Stomach (tissue), 9 donors: ENCODE data around the gene MYO9B. TPM values are rescaled to one million over a fixed set of nuclear protein-coding genes. Genes with fewer than 3 reads are reported as not detected.

Source experiments
- DNase-seq, 2 donors: peaks; one replicate each; pipeline versions ENCODE4 v3.0.0 to v3.0.0-alpha.2; 2013 to 2019
- H3K27ac ChIP-seq, 5 donors: fragments of 200-600 bp in 4 of 5; sonication (generic) in 4 of 5; one replicate each; pipeline ENCODE4 v1.5.1; 2013 to 2019; ENCODE audit warnings: mild to moderate bottlenecking in 1 of 5, moderate library complexity in 1 of 5
- H3K27me3 ChIP-seq, 3 donors: fragments of 200-600 bp; sonication (generic); one replicate each; pipeline ENCODE4 v1.5.1; 2017 to 2019; ENCODE audit warnings: mixed run types in 1 of 3
- H3K36me3 ChIP-seq, 4 donors: fragments of 200-600 bp; sonication (generic); 1 replicate in 3 of 4; 2 replicates in 1 of 4; pipeline ENCODE4 v1.5.1; 2016 to 2019
- H3K4me1 ChIP-seq, 4 donors: fragments of 200-600 bp; sonication (generic); one replicate each; pipeline ENCODE4 v1.5.1; 2016 to 2019
- H3K4me3 ChIP-seq, 4 donors: fragments of 200-600 bp; sonication (generic) in 3 of 4; one replicate each; pipeline ENCODE4 v1.5.1; 2016 to 2019; ENCODE audit warnings: mild to moderate bottlenecking in 1 of 4
- H3K9me3 ChIP-seq, 4 donors: fragments of 200-600 bp; sonication (generic); one replicate each; pipeline ENCODE4 v1.5.1; 2016 to 2019
- EP300 ChIP-seq: sonication (generic); formaldehyde crosslinking; IDR thresholded peaks from one replicate; pipeline ENCODE4 v1.6.1; 2017; ENCODE audit warnings: antibody characterized with exemption
- POLR2A ChIP-seq, 4 donors: fragments of 450-650 bp; IDR thresholded peaks; one replicate each; pipeline ENCODE4 v1.6.1; 2016; ENCODE audit warnings: antibody characterized with exemption in 4 of 4, control low read depth in 2 of 4, mild to moderate bottlenecking in 1 of 4, moderate library complexity in 1 of 4
- POLR2AphosphoS5 ChIP-seq, 3 donors: sonication (generic); formaldehyde crosslinking; IDR thresholded peaks; one replicate each; pipeline ENCODE4 v1.6.1; 2016; ENCODE audit warnings: antibody characterized with exemption in 3 of 3
- WGBS, 5 donors: extraction: QIAGEN DNeasy Blood & Tissue Kit in 3 of 5; methylation state at CpG; one replicate each; pipeline versions ENCODE4 v1.1.5 to v1.1.7; 2013 to 2018; 5-methylcytosine and 5-hydroxymethylcytosine counted together
- intact Hi-C: fragments of 100-400 bp; cut with DNase I; formaldehyde crosslinking; loops from one replicate; pipeline ENCODE4 v1.15.1; 2023; ENCODE audit warnings: low total_unique reads
- polyA plus RNA-seq, 3 donors: library from polyadenylated mRNA; stranded (reverse); fragments of 200-250 nt; gene quantifications; one replicate each; pipeline ENCODE4 v1.2.3, GENCODE V29; 2013
- total RNA-seq, 5 donors: library from RNA; depleted of rRNA; stranded (reverse); fragments of >200 nt; gene quantifications; one replicate each; pipeline versions ENCODE4 v1.1.0 to v1.2.3, GENCODE V29; 2014 to 2016
- TF ChIP-seq, protein P1 (sequence below), 7 experiments: fragments of 450-650 bp in 4 of 7; fragments of 200-600 bp in 3 of 7; sonication (generic) in 3 of 7; IDR thresholded peaks; one replicate each; pipeline ENCODE4 v1.5.1; 2016 to 2019; ENCODE audit warnings: antibody characterized with exemption in 7 of 7, control low read depth in 2 of 7, mild to moderate bottlenecking in 1 of 7
- donor health status: healthy with polysubstance abuse.
- donor health status: Bipolar disorder and iron deficiency.
- donor health status: healthy.

The MYO9B gene
- total and polyA plus RNA-seq, 8 donors, result 30.2 to 265 (median 62.5) TPM

DNA sequence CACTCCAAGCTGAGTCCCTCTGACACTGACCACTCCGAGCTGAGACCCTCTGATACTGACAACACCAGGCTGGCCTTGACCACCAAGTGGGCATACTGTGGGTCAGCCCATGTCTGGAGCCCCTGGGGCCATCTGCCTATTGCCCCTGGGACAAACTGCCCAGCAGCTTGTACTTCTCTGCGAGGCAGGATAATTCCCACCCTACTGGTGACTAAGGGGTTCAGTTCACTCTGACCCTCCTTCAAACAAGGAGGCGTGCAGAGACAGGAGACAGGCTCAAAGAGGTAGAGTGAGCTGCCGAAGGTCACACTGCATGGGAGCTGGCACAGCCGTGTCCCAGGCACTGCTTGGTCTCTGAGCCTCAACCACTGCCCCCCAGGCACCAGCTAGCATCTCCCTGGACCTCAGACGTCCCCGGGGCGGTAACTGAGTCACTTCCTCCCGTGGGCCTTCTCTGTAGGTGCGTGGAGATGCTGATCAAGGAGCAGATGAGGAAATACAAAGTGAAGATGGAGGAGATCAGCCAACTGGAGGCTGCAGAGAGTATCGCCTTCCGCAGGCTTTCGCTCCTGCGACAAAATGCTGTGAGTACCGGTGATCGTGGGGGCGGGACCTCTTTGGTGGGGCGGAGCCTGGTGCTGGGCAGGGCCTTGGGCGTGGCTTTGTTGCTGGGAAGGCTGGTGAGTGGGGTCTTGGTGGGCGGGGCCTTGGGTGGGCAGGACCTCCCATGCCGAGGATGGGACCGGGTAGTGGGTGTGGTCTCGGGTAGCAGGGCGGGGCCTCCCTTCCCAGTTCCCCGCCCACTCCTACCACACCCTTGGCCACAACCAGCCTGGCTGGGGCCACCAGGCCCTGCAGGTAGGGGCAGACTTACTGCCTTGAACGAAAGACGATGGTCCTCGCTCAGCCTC is 133.8 kb downstream of the MYO9B start:
- 56 to 89% (median 76%) methylated on average over 9 to 28 of the region's 28 CpGs for WGBS, 5 donors
- H3K27ac ChIP-seq, result no peak overlapping the region
- peak; percentile 30 to 47 for DNase-seq
- no peak for TF ChIP-seq POLR2A (IDR thresholded peaks at IDR 0.05)
- TF ChIP-seq EP300, result no peak
- TF ChIP-seq, protein P1, sequence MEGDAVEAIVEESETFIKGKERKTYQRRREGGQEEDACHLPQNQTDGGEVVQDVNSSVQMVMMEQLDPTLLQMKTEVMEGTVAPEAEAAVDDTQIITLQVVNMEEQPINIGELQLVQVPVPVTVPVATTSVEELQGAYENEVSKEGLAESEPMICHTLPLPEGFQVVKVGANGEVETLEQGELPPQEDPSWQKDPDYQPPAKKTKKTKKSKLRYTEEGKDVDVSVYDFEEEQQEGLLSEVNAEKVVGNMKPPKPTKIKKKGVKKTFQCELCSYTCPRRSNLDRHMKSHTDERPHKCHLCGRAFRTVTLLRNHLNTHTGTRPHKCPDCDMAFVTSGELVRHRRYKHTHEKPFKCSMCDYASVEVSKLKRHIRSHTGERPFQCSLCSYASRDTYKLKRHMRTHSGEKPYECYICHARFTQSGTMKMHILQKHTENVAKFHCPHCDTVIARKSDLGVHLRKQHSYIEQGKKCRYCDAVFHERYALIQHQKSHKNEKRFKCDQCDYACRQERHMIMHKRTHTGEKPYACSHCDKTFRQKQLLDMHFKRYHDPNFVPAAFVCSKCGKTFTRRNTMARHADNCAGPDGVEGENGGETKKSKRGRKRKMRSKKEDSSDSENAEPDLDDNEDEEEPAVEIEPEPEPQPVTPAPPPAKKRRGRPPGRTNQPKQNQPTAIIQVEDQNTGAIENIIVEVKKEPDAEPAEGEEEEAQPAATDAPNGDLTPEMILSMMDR (IDR thresholded peaks at IDR 0.05), result no peak
- no peak for TF ChIP-seq POLR2AphosphoS5 (IDR thresholded peaks at IDR 0.05)
- no peaks in the 10 kb centered on the region for H3K27me3 ChIP-seq
- intact Hi-C loops, result no loop called here
- peaks cover under 1 to 9% (median 2%) of the 10 kb centered on the region in 4 donors for H3K4me1 ChIP-seq
- H3K4me3 ChIP-seq, result no peak overlapping the region
- no peaks in the 10 kb centered on the region for H3K9me3 ChIP-seq
- H3K36me3 ChIP-seq, result peaks cover 50 to 94% (median 85%) of the 10 kb centered on the region in 4 donors

GRCh38 chr19:17210296-17210695 is 134.7 kb downstream of the MYO9B start:
- no peak for DNase-seq
- TF ChIP-seq POLR2A (IDR thresholded peaks at IDR 0.05), result no peak
- no peak for TF ChIP-seq POLR2AphosphoS5 (IDR thresholded peaks at IDR 0.05)
- TF ChIP-seq, protein P1 (IDR thresholded peaks at IDR 0.05), result no peak
- TF ChIP-seq EP300, result no peak
- peaks cover 50 to 85% (median 80%) of the 10 kb centered on the region in 4 donors for H3K36me3 ChIP-seq

GRCh38 chr19:17211547-17212446 is 136.2 kb downstream of the MYO9B start:
- intact Hi-C loops, result no loop called here

More at GRCh38 chr19:17210296-17210695, 134.7 kb downstream of the MYO9B start:
- intact Hi-C loops, result no loop called here
- 92 to 100% (median 94%) methylated on average over 8 to 14 of the region's 14 CpGs for WGBS, 5 donors
- no peak overlapping the region for H3K4me3 ChIP-seq
- H3K27ac ChIP-seq, result no peak overlapping the region
- no peaks in the 10 kb centered on the region for H3K9me3 ChIP-seq
- no peaks in the 10 kb centered on the region for H3K27me3 ChIP-seq
- H3K4me1 ChIP-seq, result peaks cover 7 to 15% (median 9%) of the 10 kb centered on the region in 4 donors

More at GRCh38 chr19:17211547-17212446, 136.2 kb downstream of the MYO9B start:
- Histone ChIP-seq H3K4me1 (peaks cover 14 to 26% (median 23%) of the 10 kb centered on the region in 4 donors), H3K9me3 (no peaks in the 10 kb centered on the region), H3K4me3 (no peak overlapping the region), H3K36me3 (peaks cover 36 to 70% (median 66%) of the 10 kb centered on the region in 4 donors), H3K27me3 (no peaks in the 10 kb centered on the region), H3K27ac (no peak overlapping the region)
- 90 to 95% (median 92%) methylated on average over 36 to 58 of the region's 58 CpGs for WGBS, 5 donors
- TF ChIP-seq, protein P1 (IDR thresholded peaks at IDR 0.05), result no peak
- TF ChIP-seq EP300 (no peak), POLR2AphosphoS5 (IDR thresholded peaks at IDR 0.05) (no peak), POLR2A (IDR thresholded peaks at IDR 0.05) (no peak)
- DNase-seq, result no peak
